ENCODE measurements around the gene IQSEC1.

- TF ChIP-seq REST (IDR thresholded peaks at IDR 0.05; ENCODE audit: low read depth) (no peak), EP300 (IDR thresholded peaks at IDR 0.05; ENCODE audit: borderline replicate concordance) (no peak), TEAD4 (IDR thresholded peaks at IDR 0.05) (no peak)
Observed at GRCh38 chr3:13116426-13116825, 43.2 kb upstream of the IQSEC1 start.

All from Ishikawa (cell line).